Mucosa of rectum (tissue), 2 donors: ENCODE data around the gene NOC2L.

Experiments used
- H3K27ac ChIP-seq, 2 donors: one replicate each; pipeline ENCODE4 v1.7.0; 2013; ENCODE audit warnings: inconsistent platforms in 2 of 2, low read depth in 2 of 2, low read length in 2 of 2
- H3K27me3 ChIP-seq, 2 donors: one replicate each; pipeline ENCODE4 v1.7.0; 2013; ENCODE audit warnings: low read length in 2 of 2; ENCODE audit not compliant: control insufficient read depth in 2 of 2, insufficient read depth in 2 of 2
- H3K36me3 ChIP-seq, 2 donors: one replicate each; pipeline ENCODE4 v1.7.0; 2013; ENCODE audit warnings: low read length in 2 of 2; ENCODE audit not compliant: control insufficient read depth in 2 of 2, insufficient read depth in 2 of 2
- H3K4me1 ChIP-seq, 2 donors: one replicate each; pipeline ENCODE4 v1.7.0; 2013; ENCODE audit warnings: low read length in 2 of 2, mild to moderate bottlenecking in 1 of 2; ENCODE audit not compliant: control insufficient read depth in 2 of 2, insufficient read depth in 2 of 2
- H3K4me3 ChIP-seq, 2 donors: one replicate each; pipeline ENCODE4 v1.7.0; 2013; ENCODE audit warnings: low read length in 2 of 2
- H3K9ac ChIP-seq, 2 donors: one replicate each; pipeline ENCODE4 v1.7.0; 2013; ENCODE audit warnings: low read length in 2 of 2, low read depth in 1 of 2, mild to moderate bottlenecking in 1 of 2
- H3K9me3 ChIP-seq, 2 donors: one replicate each; pipeline ENCODE4 v1.7.0; 2013; ENCODE audit warnings: low read length in 2 of 2; ENCODE audit not compliant: control insufficient read depth in 2 of 2
- donor health status: healthy.
- donor health status: Normal muscosa, but diverticular disease.

Gene NOC2L

GRCh38 chr1:920521-920920, 38.5 kb downstream of the NOC2L start:
- Histone ChIP-seq H3K4me3 (no peak overlapping the region), H3K27me3 (peaks cover 68 to 78% of the 10 kb centered on the region in 2 donors)

GRCh38 chr1:920010-920409, 39.0 kb downstream of the NOC2L start:
- H3K4me1 ChIP-seq = peaks cover 21 to 26% of the 10 kb centered on the region in 2 donors
- no peaks in the 10 kb centered on the region for H3K9me3 ChIP-seq
- H3K36me3 ChIP-seq = no peaks in the 10 kb centered on the region
- H3K9ac ChIP-seq = no peak overlapping the region
- peaks cover 73 to 83% of the 10 kb centered on the region in 2 donors for H3K27me3 ChIP-seq
- no peak overlapping the region for H3K4me3 ChIP-seq
- H3K27ac ChIP-seq = no peak overlapping the region

More at GRCh38 chr1:920521-920920, 38.5 kb downstream of the NOC2L start:
- no peak overlapping the region for H3K27ac ChIP-seq
- no peak overlapping the region for H3K9ac ChIP-seq
- H3K9me3 ChIP-seq = no peaks in the 10 kb centered on the region
- no peaks in the 10 kb centered on the region for H3K36me3 ChIP-seq
- peaks cover 22 to 26% of the 10 kb centered on the region in 2 donors for H3K4me1 ChIP-seq

- peaks cover 76 to 83% of the 10 kb centered on the region in 2 donors for H3K27me3 ChIP-seq
- H3K4me1 ChIP-seq = peaks cover 16 to 21% of the 10 kb centered on the region in 2 donors
- no peak overlapping the region for H3K9ac ChIP-seq
Measured at GRCh38 chr1:919271-919872, 39.7 kb downstream of the NOC2L start.

GRCh38 chr1:918843-919242, 40.2 kb downstream of the NOC2L start:
- Histone ChIP-seq H3K4me1 (peaks cover 16 to 19% of the 10 kb centered on the region in 2 donors), H3K4me3 (no peak overlapping the region), H3K36me3 (no peaks in the 10 kb centered on the region), H3K9me3 (no peaks in the 10 kb centered on the region), H3K27ac (no peak overlapping the region), H3K27me3 (peaks cover 78 to 87% of the 10 kb centered on the region in 2 donors), H3K9ac (no peak overlapping the region)

More at GRCh38 chr1:919271-919872, 39.7 kb downstream of the NOC2L start:
- no peaks in the 10 kb centered on the region for H3K36me3 ChIP-seq
- H3K4me3 ChIP-seq = no peak overlapping the region
- H3K9me3 ChIP-seq = no peaks in the 10 kb centered on the region
- no peak overlapping the region for H3K27ac ChIP-seq

GRCh38 chr1:918353-918752, 40.7 kb downstream of the NOC2L start:
- Histone ChIP-seq H3K27me3 (peaks cover 77 to 88% of the 10 kb centered on the region in 2 donors), H3K36me3 (no peaks in the 10 kb centered on the region), H3K9me3 (no peaks in the 10 kb centered on the region), H3K9ac (no peak overlapping the region), H3K27ac (no peak overlapping the region), H3K4me3 (no peak overlapping the region), H3K4me1 (peaks cover 14 to 17% of the 10 kb centered on the region in 2 donors)

- Histone ChIP-seq H3K9me3 (no peaks in the 10 kb centered on the region), H3K27ac (no peak overlapping the region), H3K4me3 (no peak overlapping the region), H3K27me3 (peaks cover 71 to 88% of the 10 kb centered on the region in 2 donors), H3K9ac (no peak overlapping the region), H3K36me3 (no peaks in the 10 kb centered on the region), H3K4me1 (peaks cover 9 to 13% of the 10 kb centered on the region in 2 donors)
Measured at GRCh38 chr1:917466-918091, 41.5 kb downstream of the NOC2L start.

- no peak overlapping the region for H3K9ac ChIP-seq
- H3K9me3 ChIP-seq = no peaks in the 10 kb centered on the region
- H3K36me3 ChIP-seq = no peaks in the 10 kb centered on the region
- no peak overlapping the region for H3K4me3 ChIP-seq
- H3K4me1 ChIP-seq = peaks cover 9 to 13% of the 10 kb centered on the region in 2 donors
- H3K27me3 ChIP-seq = peaks cover 71 to 89% of the 10 kb centered on the region in 2 donors
- no peak overlapping the region for H3K27ac ChIP-seq
Measured at GRCh38 chr1:917076-917459, 42.0 kb downstream of the NOC2L start.

- Histone ChIP-seq H3K4me1 (peaks cover 9 to 12% of the 10 kb centered on the region in 2 donors), H3K4me3 (no peak overlapping the region), H3K36me3 (no peaks in the 10 kb centered on the region), H3K27ac (no peak overlapping the region), H3K9ac (no peak overlapping the region), H3K27me3 (peaks cover 71 to 91% of the 10 kb centered on the region in 2 donors), H3K9me3 (no peaks in the 10 kb centered on the region)
Measured at GRCh38 chr1:916173-917075, 42.6 kb downstream of the NOC2L start.

GRCh38 chr1:915295-916172, 43.5 kb downstream of the NOC2L start:
- H3K27me3 ChIP-seq = peaks cover 69 to 95% of the 10 kb centered on the region in 2 donors
- H3K9me3 ChIP-seq = no peaks in the 10 kb centered on the region
- H3K4me3 ChIP-seq = no peak overlapping the region
- H3K4me1 ChIP-seq = peaks cover 2 to 3% of the 10 kb centered on the region in 2 donors
- no peaks in the 10 kb centered on the region for H3K36me3 ChIP-seq
- H3K9ac ChIP-seq = no peak overlapping the region
- H3K27ac ChIP-seq = no peak overlapping the region
